Trophoblast cell (in vitro differentiated cells and primary cell): ENCODE results near the gene GRIN2A.

Experiments used
- DNase-seq, 2 donors: peaks; one replicate each; pipeline ENCODE4 v3.0.0-alpha.2; 2016
- H2AFZ ChIP-seq: 2 replicates; pipeline ENCODE4 v1.6.1; 2013; ENCODE audit warnings: low read length, moderate library complexity, mild to moderate bottlenecking; ENCODE audit not compliant: insufficient read depth, poor library complexity
- H2AK5ac ChIP-seq: 2 replicates; pipeline ENCODE4 v1.6.1; 2013; ENCODE audit warnings: mild to moderate bottlenecking, low read length
- H2BK120ac ChIP-seq: 2 replicates; pipeline ENCODE4 v1.6.1; 2013; ENCODE audit warnings: low read length, mild to moderate bottlenecking, moderate library complexity; ENCODE audit not compliant: insufficient read depth, poor library complexity
- H2BK12ac ChIP-seq: 2 replicates; pipeline ENCODE4 v1.6.1; 2013; ENCODE audit warnings: mild to moderate bottlenecking, low read length, moderate library complexity
- H2BK5ac ChIP-seq: 2 replicates; pipeline ENCODE4 v1.6.1; 2013; ENCODE audit warnings: low read length, low read depth, moderate library complexity, mild to moderate bottlenecking; ENCODE audit not compliant: poor library complexity
- H3K14ac ChIP-seq: 2 replicates; pipeline ENCODE4 v1.6.1; 2013; ENCODE audit warnings: mild to moderate bottlenecking, low read length
- H3K18ac ChIP-seq: 2 replicates; pipeline ENCODE4 v1.6.1; 2013; ENCODE audit warnings: mild to moderate bottlenecking, low read length
- H3K23ac ChIP-seq: 2 replicates; pipeline ENCODE4 v1.6.1; 2013; ENCODE audit warnings: low read length
- H3K27ac ChIP-seq: 2 replicates; pipeline ENCODE4 v1.5.1; 2013; ENCODE audit warnings: low read depth, mild to moderate bottlenecking, inconsistent platforms, low read length, moderate library complexity
- H3K27me3 ChIP-seq: 2 replicates; pipeline ENCODE4 v1.6.1; 2013; ENCODE audit warnings: inconsistent platforms, mild to moderate bottlenecking, low read length, moderate library complexity; ENCODE audit not compliant: insufficient read depth
- H3K36me3 ChIP-seq, 2 experiments: 1 replicate in 1 of 2; 2 replicates in 1 of 2; pipeline ENCODE4 v1.6.1; 2013; ENCODE audit warnings: low read length in 2 of 2, mild to moderate bottlenecking in 2 of 2, moderate library complexity in 1 of 2; ENCODE audit not compliant: insufficient read depth in 2 of 2, control insufficient read depth in 1 of 2
- H3K4ac ChIP-seq: 2 replicates; pipeline ENCODE4 v1.6.1; 2013; ENCODE audit warnings: low read depth, mild to moderate bottlenecking, low read length, moderate library complexity
- H3K4me1 ChIP-seq, 2 experiments: 1 replicate in 1 of 2; 2 replicates in 1 of 2; pipeline ENCODE4 v1.6.1; 2013; ENCODE audit warnings: low read length in 2 of 2, mild to moderate bottlenecking in 2 of 2, moderate library complexity in 1 of 2; ENCODE audit not compliant: insufficient read depth in 2 of 2, control insufficient read depth in 1 of 2
- H3K4me2 ChIP-seq: 2 replicates; pipeline ENCODE4 v1.6.1; 2013; ENCODE audit warnings: inconsistent platforms, mild to moderate bottlenecking, low read length, moderate library complexity
- H3K4me3 ChIP-seq: 2 replicates; pipeline ENCODE4 v1.5.1; 2013; ENCODE audit warnings: mild to moderate bottlenecking, low read depth, low read length, inconsistent platforms
- H3K79me1 ChIP-seq: one replicate; pipeline ENCODE4 v1.6.1; 2013; ENCODE audit warnings: low read length
- H3K79me2 ChIP-seq: 2 replicates; pipeline ENCODE4 v1.6.1; 2013; ENCODE audit warnings: low read length, mild to moderate bottlenecking; ENCODE audit not compliant: control insufficient read depth, insufficient read depth, poor library complexity
- H3K9ac ChIP-seq: 2 replicates; pipeline ENCODE4 v1.6.1; 2013; ENCODE audit warnings: mild to moderate bottlenecking, low read length
- H3K9me3 ChIP-seq: 2 replicates; pipeline ENCODE4 v1.6.1; 2013; ENCODE audit warnings: low read depth, mild to moderate bottlenecking, control low read depth, inconsistent platforms, low read length; ENCODE audit not compliant: insufficient read depth
- H4K12ac ChIP-seq: 2 replicates; pipeline ENCODE4 v1.6.1; 2013; ENCODE audit warnings: low read depth, mild to moderate bottlenecking, low read length, moderate library complexity
- H4K8ac ChIP-seq: 2 replicates; pipeline ENCODE4 v1.6.1; 2013; ENCODE audit warnings: low read depth, mild to moderate bottlenecking, low read length, moderate library complexity
- H4K91ac ChIP-seq: one replicate; pipeline ENCODE4 v1.6.1; 2013; ENCODE audit warnings: low read depth, mild to moderate bottlenecking, low read length, moderate library complexity
- WGBS: extraction: QIAGEN DNeasy Blood & Tissue Kit; methylation state at CpG from one replicate; pipeline ENCODE4 v1.1.7; 2013; ENCODE audit warnings: missing lambda C conversion rate; ENCODE audit not compliant: insufficient read length, insufficient coverage; ENCODE audit errors: extremely low coverage; 5-methylcytosine and 5-hydroxymethylcytosine counted together

Gene GRIN2A

GRCh38 chr16:9869776-9870175 lies 312.5 kb downstream of the GRIN2A start:
- Histone ChIP-seq H2BK12ac (no peak overlapping the region), H4K12ac (no peak overlapping the region), H3K27me3 (no peaks in the 10 kb centered on the region), H3K4me3 (no peak overlapping the region), H2BK120ac (no peak overlapping the region), H3K23ac (no peak overlapping the region), H3K4me1 (no peaks in the 10 kb centered on the region), H2AK5ac (no peak overlapping the region), H3K9me3 (no peaks in the 10 kb centered on the region), H3K79me1 (no peaks in the 10 kb centered on the region), H2AFZ (no peak overlapping the region), H3K18ac (no peak overlapping the region), H3K36me3 (no peaks in the 10 kb centered on the region), H3K14ac (no peak overlapping the region), H4K8ac (no peak overlapping the region), H3K27ac (no peak overlapping the region), H4K91ac (no peak overlapping the region), H3K4ac (no peak overlapping the region), H3K4me2 (no peak overlapping the region), H3K9ac (no peak overlapping the region), H2BK5ac (no peak overlapping the region), H3K79me2 (no peaks in the 10 kb centered on the region)
- WGBS: no CpG with 5 or more reads among the region's 3 CpGs
- no peak for DNase-seq

- Histone ChIP-seq H3K27me3 (no peaks in the 10 kb centered on the region), H3K14ac (no peak overlapping the region), H3K36me3 (no peaks in the 10 kb centered on the region), H3K23ac (no peak overlapping the region), H2BK12ac (no peak overlapping the region), H3K9ac (no peak overlapping the region), H2AK5ac (no peak overlapping the region), H3K4me2 (no peak overlapping the region), H3K4me3 (no peak overlapping the region), H3K4me1 (no peaks in the 10 kb centered on the region), H4K91ac (no peak overlapping the region), H2BK5ac (no peak overlapping the region), H2BK120ac (no peak overlapping the region), H3K9me3 (no peaks in the 10 kb centered on the region), H3K18ac (no peak overlapping the region), H3K79me2 (no peaks in the 10 kb centered on the region), H4K12ac (no peak overlapping the region), H4K8ac (no peak overlapping the region), H3K4ac (no peak overlapping the region), H3K27ac (no peak overlapping the region), H2AFZ (no peak overlapping the region), H3K79me1 (no peaks in the 10 kb centered on the region)
- whole genome bisulfite sequencing: no CpG with 5 or more reads among the region's 2 CpGs
- no peak for DNase-seq
Measured at GRCh38 chr16:9868606-9869149, 313.6 kb downstream of the GRIN2A start.

- Histone ChIP-seq H3K4me2 (no peak overlapping the region), H3K4ac (no peak overlapping the region), H2BK12ac (no peak overlapping the region), H3K79me2 (no peaks in the 10 kb centered on the region), H4K8ac (no peak overlapping the region), H3K4me1 (no peaks in the 10 kb centered on the region), H3K18ac (no peak overlapping the region), H4K12ac (no peak overlapping the region), H3K9ac (no peak overlapping the region), H2AFZ (no peak overlapping the region), H3K9me3 (no peaks in the 10 kb centered on the region), H3K4me3 (no peak overlapping the region), H2BK120ac (no peak overlapping the region), H3K27me3 (no peaks in the 10 kb centered on the region), H2AK5ac (no peak overlapping the region), H3K14ac (no peak overlapping the region), H2BK5ac (no peak overlapping the region), H3K79me1 (no peaks in the 10 kb centered on the region), H4K91ac (no peak overlapping the region), H3K27ac (no peak overlapping the region), H3K23ac (no peak overlapping the region), H3K36me3 (no peaks in the 10 kb centered on the region)
- no CpG with 5 or more reads among the region's 1 CpG for WGBS
- DNase-seq: no peak
Measured at GRCh38 chr16:9867176-9867575, 315.1 kb downstream of the GRIN2A start.

DNA sequence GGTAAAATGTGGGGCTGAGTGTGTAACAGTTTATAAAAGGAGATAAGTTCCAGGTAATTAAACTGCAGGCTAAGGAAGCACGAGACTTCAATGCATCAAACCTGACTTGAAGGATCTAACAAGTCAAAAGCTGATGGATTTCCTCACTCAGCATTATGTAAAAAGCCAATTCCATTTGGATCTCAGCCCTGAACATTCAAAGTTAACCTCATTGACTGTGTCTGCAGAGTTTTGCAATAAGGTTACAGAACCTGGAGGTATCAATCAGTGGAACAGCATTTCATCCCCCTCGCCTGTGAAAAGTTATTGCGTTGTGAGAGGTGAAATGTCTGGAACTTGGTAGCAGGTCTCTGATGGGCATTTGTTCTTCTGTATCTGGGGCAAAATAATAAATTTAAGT lies 317.8 kb downstream of the GRIN2A start:
- Histone ChIP-seq H3K4me2 (no peak overlapping the region), H3K36me3 (no peaks in the 10 kb centered on the region)

More for the DNA sequence above, 317.8 kb downstream of the GRIN2A start:
- no peak overlapping the region for H3K18ac ChIP-seq
- no peak for DNase-seq
- H3K9ac ChIP-seq: no peak overlapping the region
- no peak overlapping the region for H4K91ac ChIP-seq
- no peaks in the 10 kb centered on the region for H3K4me1 ChIP-seq
- no peak overlapping the region for H2AFZ ChIP-seq
- H4K12ac ChIP-seq: no peak overlapping the region
- H3K27me3 ChIP-seq: no peaks in the 10 kb centered on the region
- no peak overlapping the region for H2BK120ac ChIP-seq
- no peak overlapping the region for H3K23ac ChIP-seq
- H2AK5ac ChIP-seq: no peak overlapping the region
- no peaks in the 10 kb centered on the region for H3K9me3 ChIP-seq
- no peak overlapping the region for H3K4ac ChIP-seq
- WGBS: no CpG with 5 or more reads among the region's 3 CpGs
- H3K79me1 ChIP-seq: no peaks in the 10 kb centered on the region
- no peak overlapping the region for H3K14ac ChIP-seq
- H3K79me2 ChIP-seq: no peaks in the 10 kb centered on the region
- no peak overlapping the region for H2BK12ac ChIP-seq
- no peak overlapping the region for H3K27ac ChIP-seq
- no peak overlapping the region for H4K8ac ChIP-seq
- H2BK5ac ChIP-seq: no peak overlapping the region
- no peak overlapping the region for H3K4me3 ChIP-seq
